ENCODE measurements around the gene LRRC41.

LRRC41 gene

GRCh38 chr1:46301808-46302640 lies 1.4 kb downstream of the LRRC41 start:
- Histone ChIP-seq H4K20me1 (ENCODE audit: insufficient read depth) (no peaks in the 10 kb centered on the region), H2AFZ (ENCODE audit: low read depth) (peak overlapping the region; percentile 85), H3K4me1 (ENCODE audit: low read depth, poor library complexity, severe bottlenecking) (peaks cover 13% of the 10 kb centered on the region), H3K27me3 (ENCODE audit: insufficient read depth, low read depth) (no peaks in the 10 kb centered on the region), H3K36me3 (ENCODE audit: insufficient read depth) (no peaks in the 10 kb centered on the region), H3K4me2 (peak overlapping the region; percentile 61), H3K27ac (peak overlapping the region; percentile 78), H3K4me3 (IDR thresholded peaks at IDR 0.05; ENCODE audit: insufficient read depth, low read depth, low read length) (peak overlapping the region; percentile 72), H3K9ac (peak overlapping the region; percentile 96), H3K79me2 (ENCODE audit: insufficient read depth, low read depth) (peaks cover 70% of the 10 kb centered on the region)
- 0 out of 2 replicates have a peak, but pooled peaks have one; percentile 24 for TF ChIP-seq CTCF (conservative IDR thresholded peaks at IDR 0.05; ENCODE audit: low read depth, low read length)

GRCh38 chr1:46301406-46301807 lies 2.0 kb downstream of the LRRC41 start:
- H3K9ac ChIP-seq: peak overlapping the region; percentile 96; the same call in 1 of the 2 replicates
- H2AFZ ChIP-seq (ENCODE audit: low read depth): no peak overlapping the region
- H3K79me2 ChIP-seq (ENCODE audit: insufficient read depth, low read depth): peaks cover 64% of the 10 kb centered on the region
- no peak overlapping the region for H3K4me3 ChIP-seq (IDR thresholded peaks at IDR 0.05; ENCODE audit: insufficient read depth, low read depth, low read length)
- H4K20me1 ChIP-seq (ENCODE audit: insufficient read depth): no peaks in the 10 kb centered on the region
- no peaks in the 10 kb centered on the region for H3K27me3 ChIP-seq (ENCODE audit: insufficient read depth, low read depth)
- no peak for TF ChIP-seq CTCF (conservative IDR thresholded peaks at IDR 0.05; ENCODE audit: low read depth, low read length)
- no peak overlapping the region for H3K27ac ChIP-seq
- no peaks in the 10 kb centered on the region for H3K36me3 ChIP-seq (ENCODE audit: insufficient read depth)
- H3K4me2 ChIP-seq: peak overlapping the region; percentile 61
- peaks cover 13% of the 10 kb centered on the region for H3K4me1 ChIP-seq (ENCODE audit: low read depth, poor library complexity, severe bottlenecking)

GRCh38 chr1:46300673-46301405 lies 2.6 kb downstream of the LRRC41 start:
- peak overlapping the region; percentile 61; the same call in 1 of the 2 replicates for H3K4me2 ChIP-seq
- H4K20me1 ChIP-seq (ENCODE audit: insufficient read depth): no peaks in the 10 kb centered on the region
- no peaks in the 10 kb centered on the region for H3K27me3 ChIP-seq (ENCODE audit: insufficient read depth, low read depth)
- peaks cover 58% of the 10 kb centered on the region for H3K79me2 ChIP-seq (ENCODE audit: insufficient read depth, low read depth)
- no peak overlapping the region for H3K27ac ChIP-seq
- H2AFZ ChIP-seq (ENCODE audit: low read depth): no peak overlapping the region
- peaks cover 11% of the 10 kb centered on the region for H3K4me1 ChIP-seq (ENCODE audit: low read depth, poor library complexity, severe bottlenecking)
- H3K9ac ChIP-seq: no peak overlapping the region
- no peak overlapping the region for H3K4me3 ChIP-seq (IDR thresholded peaks at IDR 0.05; ENCODE audit: insufficient read depth, low read depth, low read length)
- no peaks in the 10 kb centered on the region for H3K36me3 ChIP-seq (ENCODE audit: insufficient read depth)
- no peak for TF ChIP-seq CTCF (conservative IDR thresholded peaks at IDR 0.05; ENCODE audit: low read depth, low read length)

GRCh38 chr1:46298387-46298786 lies 5.0 kb downstream of the LRRC41 start:
- H3K4me1 ChIP-seq (ENCODE audit: low read depth, poor library complexity, severe bottlenecking): no peaks in the 10 kb centered on the region
- TF ChIP-seq CTCF (conservative IDR thresholded peaks at IDR 0.05; ENCODE audit: low read depth, low read length): no peak
- H3K4me2 ChIP-seq: no peak overlapping the region
- H3K9ac ChIP-seq: no peak overlapping the region
- H2AFZ ChIP-seq (ENCODE audit: low read depth): no peak overlapping the region
- no peaks in the 10 kb centered on the region for H3K36me3 ChIP-seq (ENCODE audit: insufficient read depth)
- H3K27ac ChIP-seq: no peak overlapping the region
- H3K27me3 ChIP-seq (ENCODE audit: insufficient read depth, low read depth): no peaks in the 10 kb centered on the region
- peaks cover 35% of the 10 kb centered on the region for H3K79me2 ChIP-seq (ENCODE audit: insufficient read depth, low read depth)
- no peak overlapping the region for H3K4me3 ChIP-seq (IDR thresholded peaks at IDR 0.05; ENCODE audit: insufficient read depth, low read depth, low read length)
- no peaks in the 10 kb centered on the region for H4K20me1 ChIP-seq (ENCODE audit: insufficient read depth)
